Activated CD4-positive, alpha-beta T cell treated with anti-CD3 and anti-CD28 coated beads for 1 hour (primary cell): Measurements from ENCODE around the gene NADSYN1.
"Not testable (repeated sequence)": the region's sequence is repeated elsewhere in the genome, so short reads cannot be mapped to it uniquely, and the experiment has no call there.

ENCODE experiments used
- DNase-seq: peaks from one replicate; pipeline ENCODE4 v3.0.0-alpha.2; 2020

The NADSYN1 gene

DNA sequence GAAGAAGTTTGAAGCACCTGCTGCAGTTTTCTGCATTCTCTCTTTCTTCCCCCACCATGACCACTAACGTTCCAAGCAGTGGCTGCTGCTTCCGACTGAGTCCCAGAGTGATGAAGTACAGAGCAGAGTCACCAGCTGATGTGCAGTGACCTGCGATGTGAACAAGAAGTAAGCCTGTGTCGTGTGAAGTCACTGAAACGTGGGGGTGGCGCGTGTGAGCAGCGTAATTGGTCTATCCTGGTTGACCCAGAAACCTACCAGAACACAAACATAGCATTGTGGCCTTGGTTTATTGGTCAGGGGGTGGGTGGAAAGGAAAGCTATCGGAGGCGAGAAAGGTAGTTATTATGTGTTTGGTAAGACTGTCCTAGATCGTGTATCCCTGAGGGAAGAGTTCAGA, 77.6 kb downstream of the NADSYN1 start:
- no peak for DNase-seq

GRCh38 chr11:71532036-71532610, 79.1 kb downstream of the NADSYN1 start:
- DNase-seq, result no peak

DNA sequence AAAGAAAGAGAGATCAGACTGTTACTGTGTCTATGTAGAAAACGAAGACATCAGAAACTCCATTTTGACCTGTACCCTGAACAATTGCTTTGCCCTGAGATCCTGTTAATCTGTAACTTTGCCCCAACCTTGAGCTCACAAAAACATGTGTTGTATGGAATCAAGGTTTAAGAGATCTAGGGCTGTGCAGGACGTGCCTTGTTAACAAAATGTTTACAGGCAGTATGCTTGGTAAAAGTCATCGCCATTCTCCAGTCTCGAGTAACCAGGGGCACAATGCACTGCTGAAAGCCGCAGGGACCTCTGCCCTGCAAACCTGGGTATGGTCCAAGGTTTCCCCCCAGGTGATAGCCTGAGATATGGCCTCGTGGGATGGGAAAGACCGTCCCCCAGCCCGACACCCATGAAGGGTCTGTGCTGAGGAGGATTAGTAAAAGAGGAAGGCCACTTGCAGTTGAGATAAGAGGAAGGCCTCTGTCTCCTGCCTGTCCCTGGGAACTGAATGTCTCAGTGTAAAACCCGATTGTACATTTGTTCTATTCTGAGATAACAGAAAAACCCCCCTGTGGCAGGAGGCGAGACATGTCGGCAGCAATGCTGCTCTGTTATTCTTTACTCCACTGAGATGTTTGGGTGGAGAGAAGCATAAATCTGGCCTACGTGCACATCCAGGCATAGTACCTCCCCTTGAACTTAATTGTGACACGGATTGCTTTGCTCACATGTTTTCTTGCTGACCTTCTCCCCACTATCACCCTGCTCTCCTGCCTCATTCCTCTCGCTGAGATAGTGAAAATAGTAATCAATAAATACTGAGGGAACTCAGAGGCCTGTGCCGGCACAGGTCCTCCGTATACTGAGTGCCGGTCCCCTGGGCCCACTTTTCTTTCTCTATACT, 82.0 kb downstream of the NADSYN1 start:
- DNase-seq, result not testable (repeated sequence)

DNA sequence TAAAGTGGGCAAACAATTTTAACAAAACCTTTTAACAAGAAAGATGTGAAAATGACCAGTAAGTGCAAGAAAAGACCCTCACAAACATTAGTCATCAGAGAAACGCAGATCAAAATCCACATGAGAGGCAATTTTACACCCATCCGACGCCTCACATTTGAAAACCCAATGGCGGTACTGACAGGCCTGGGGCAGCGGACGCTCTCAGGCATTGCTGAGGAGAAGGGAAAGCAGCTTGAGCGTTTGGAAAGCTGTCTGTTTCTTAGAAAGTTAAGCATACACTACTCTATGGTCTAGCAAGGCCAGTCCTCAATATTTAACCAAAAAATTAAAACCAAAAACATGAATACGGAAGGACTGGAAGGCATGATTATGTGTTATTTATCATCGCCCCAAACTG, 82.8 kb downstream of the NADSYN1 start:
- no peak for DNase-seq

GRCh38 chr11:71537537-71537936, 84.5 kb downstream of the NADSYN1 start:
- DNase-seq, result no peak

DNA sequence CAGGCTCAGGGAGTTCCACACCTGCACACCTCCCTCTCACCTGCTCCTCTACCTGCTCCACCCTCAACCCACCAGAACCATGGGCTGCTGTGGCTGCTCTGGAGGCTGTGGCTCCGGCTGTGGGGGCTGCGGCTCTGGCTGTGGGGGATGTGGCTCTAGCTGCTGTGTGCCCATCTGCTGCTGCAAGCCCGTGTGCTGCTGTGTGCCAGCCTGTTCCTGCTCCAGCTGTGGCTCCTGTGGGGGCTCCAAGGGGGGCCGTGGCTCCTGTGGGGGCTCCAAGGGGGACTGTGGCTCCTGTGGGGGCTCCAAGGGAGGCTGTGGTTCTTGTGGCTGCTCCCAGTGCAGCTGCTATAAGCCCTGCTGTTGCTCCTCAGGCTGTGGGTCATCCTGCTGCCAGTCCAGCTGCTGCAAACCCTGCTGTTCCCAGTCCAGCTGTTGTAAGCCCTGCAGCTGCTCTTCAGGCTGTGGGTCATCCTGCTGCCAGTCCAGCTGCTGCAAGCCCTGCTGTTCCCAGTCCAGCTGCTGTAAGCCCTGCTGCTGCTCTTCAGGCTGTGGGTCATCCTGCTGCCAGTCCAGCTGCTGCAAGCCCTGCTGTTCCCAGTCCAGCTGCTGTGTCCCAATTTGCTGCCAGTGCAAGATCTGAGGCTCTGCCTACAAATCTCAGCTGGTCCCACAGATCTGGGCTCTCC, 85.1 kb downstream of the NADSYN1 start, which contains the start of gene KRTAP5-8:
KRTAP5-8 (plus strand) TSS at position 49 of the 689 bp plus-strand sequence; CDS start at position 80, 31 bp downstream.
- DNase-seq, result not testable (repeated sequence)

DNA sequence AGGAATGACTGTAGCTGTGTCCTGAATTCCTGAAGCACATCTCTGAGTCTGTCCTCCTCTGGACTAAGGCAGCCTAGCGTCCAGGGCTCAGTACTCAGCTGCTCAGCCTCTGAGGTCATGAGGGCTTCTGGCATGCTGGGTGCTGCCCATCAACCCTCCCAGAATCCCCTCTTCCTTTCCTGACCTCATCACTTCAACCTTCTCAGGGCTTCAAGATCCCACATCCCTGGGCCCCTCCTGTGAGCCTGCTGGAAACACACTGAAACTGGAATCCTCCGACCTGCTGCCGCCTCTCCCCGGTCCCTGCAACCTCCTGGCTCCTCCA, 85.6 kb downstream of the NADSYN1 start:
- DNase-seq, result no peak

- DNase-seq, result no peak
These were observed 86.0 kb downstream of the NADSYN1 start for GRCh38 chr11:71539017-71539416.

DNA sequence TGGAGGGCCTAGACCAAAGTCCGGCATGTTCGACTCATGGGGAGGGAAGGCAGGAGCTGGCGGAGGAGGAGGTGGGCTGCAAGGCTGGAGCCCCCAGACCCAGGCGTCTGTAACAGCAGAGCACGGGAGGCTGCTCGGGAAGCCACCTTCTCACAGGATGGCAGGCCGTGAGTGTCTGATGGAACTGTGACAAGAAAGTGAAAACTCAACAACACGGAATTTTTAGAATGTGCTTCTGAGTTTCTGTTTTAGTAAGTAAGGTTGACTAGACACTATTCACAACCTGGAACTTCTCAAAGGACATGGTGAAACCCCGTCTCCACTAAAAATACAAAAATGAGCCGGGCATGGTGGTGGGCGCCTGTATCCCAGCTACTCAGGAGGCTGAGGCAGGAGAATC, 87.0 kb downstream of the NADSYN1 start:
- not testable (repeated sequence) for DNase-seq

DNA sequence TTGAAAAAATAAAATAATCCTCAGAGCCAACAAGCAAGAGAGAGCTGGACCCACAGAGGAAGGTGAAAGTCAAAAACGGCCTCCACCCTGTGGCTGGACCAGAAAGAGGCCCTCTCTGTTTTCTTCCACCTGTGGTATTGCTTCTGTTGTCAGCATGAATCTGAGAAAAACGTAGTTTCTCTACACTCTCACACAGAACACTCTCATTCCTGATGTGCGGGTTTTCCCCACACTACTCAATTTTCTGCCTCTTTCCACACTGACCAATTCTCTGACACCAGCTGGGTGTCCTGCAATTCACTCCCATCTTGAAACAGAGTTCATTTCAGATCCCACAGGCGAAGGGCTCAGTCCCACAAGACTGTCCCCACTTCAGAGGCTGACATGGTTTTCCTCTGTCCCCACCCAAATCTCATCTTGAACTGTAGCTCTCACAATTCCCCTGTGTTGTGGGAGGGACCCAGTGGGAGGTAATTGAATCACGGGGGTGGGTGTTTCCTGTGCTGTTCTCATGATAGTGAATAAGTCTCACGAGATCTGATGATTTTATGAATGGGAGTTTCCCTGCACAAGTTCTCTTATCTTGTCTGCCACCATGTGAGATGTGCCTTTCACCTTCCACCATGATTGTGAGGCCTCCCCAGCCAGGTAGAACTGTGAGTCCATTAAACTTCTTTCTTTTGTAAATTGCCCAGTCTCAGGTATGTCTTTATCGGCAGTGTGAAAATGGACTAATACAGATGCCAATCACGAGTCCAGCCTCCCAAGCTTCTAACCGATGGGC, 87.7 kb downstream of the NADSYN1 start:
- DNase-seq, result not testable (repeated sequence)

GRCh38 chr11:71542382-71542781, 89.4 kb downstream of the NADSYN1 start:
- no peak for DNase-seq

GRCh38 chr11:71542879-71543777, 90.1 kb downstream of the NADSYN1 start:
- DNase-seq, result no peak

DNA sequence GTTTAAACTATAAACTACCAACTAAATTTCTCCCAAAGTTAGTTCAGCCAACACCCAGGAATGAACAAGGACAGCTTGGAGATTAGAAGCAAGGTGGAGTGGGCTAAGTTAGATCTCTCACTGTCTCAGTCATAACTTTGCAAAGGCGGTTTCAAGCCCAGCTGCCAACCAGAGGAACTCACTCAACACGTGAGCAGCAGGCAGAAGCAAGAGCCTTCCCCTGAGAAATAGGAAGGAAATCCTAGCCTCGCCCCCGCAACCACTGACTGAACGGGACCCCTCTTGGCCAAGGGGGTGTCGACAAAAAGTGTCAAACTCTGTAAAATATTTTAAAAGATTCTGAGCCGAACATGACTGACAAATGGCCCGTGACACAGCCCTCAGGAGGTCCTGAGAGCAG, 90.9 kb downstream of the NADSYN1 start:
- no peak for DNase-seq

- DNase-seq, result no peak
These were observed 91.7 kb downstream of the NADSYN1 start for GRCh38 chr11:71544525-71545214.

- DNase-seq, result no peak
These were observed 92.5 kb downstream of the NADSYN1 start for GRCh38 chr11:71545405-71545966.

GRCh38 chr11:71548120-71548519, 95.1 kb downstream of the NADSYN1 start, which contains the start of gene KRTAP5-9:
KRTAP5-9 (plus strand) TSS chr11:71548420; CDS start chr11:71548658, 238 bp downstream.
- DNase-seq, result no peak

DNA sequence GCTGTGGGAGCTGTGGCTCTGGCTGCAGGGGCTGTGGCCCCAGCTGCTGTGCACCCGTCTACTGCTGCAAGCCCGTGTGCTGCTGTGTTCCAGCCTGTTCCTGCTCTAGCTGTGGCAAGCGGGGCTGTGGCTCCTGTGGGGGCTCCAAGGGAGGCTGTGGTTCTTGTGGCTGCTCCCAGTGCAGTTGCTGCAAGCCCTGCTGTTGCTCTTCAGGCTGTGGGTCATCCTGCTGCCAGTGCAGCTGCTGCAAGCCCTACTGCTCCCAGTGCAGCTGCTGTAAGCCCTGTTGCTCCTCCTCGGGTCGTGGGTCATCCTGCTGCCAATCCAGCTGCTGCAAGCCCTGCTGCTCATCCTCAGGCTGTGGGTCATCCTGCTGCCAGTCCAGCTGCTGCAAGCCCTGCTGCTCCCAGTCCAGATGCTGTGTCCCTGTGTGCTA, 95.7 kb downstream of the NADSYN1 start:
- no peak for DNase-seq
